Measurements from ENCODE around the gene ALK. TPM values are rescaled to one million over a fixed set of nuclear protein-coding genes. Genes with fewer than 3 reads are reported as not detected.

Gene ALK
- total and polyA plus RNA-seq, 2 donors (not counting 1 experiment from before 2014, with no cell fraction given) = under 0.01 to 0.02 TPM

DNA sequence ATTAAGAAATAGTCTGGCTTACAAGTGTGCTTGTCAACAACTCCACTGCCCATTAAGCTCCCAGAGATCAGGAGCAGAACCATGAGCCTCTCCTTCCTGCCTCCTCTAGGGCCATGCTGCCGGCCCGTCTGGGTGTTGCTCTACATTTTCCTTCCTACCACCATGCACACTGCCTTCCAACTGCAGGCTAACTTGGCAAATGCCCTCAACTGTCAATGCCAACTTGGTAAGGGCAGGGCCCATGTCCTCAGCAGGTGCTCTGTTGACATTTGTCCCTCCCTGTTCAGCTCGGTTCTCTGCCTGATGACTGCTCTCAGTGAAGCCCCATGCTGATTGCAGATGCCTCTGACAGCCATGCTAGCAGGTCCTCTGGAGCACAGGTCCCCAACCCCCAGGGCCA, 345.2 kb downstream of the ALK start:
- H3K4me2 ChIP-seq (ENCODE audit: extremely low read depth, insufficient read depth, low read length) = no peak overlapping the region
- H3K79me2 ChIP-seq (ENCODE audit: control insufficient read depth, insufficient read depth, low read length) = no peaks in the 10 kb centered on the region
- no peaks in the 10 kb centered on the region for H3K9me3 ChIP-seq (ENCODE audit: control insufficient read depth, insufficient read depth, low read depth, low read length)
- no peaks in the 10 kb centered on the region for H3K36me3 ChIP-seq (ENCODE audit: control insufficient read depth, insufficient read depth, low read length)
- no peak overlapping the region for H2AFZ ChIP-seq (ENCODE audit: low read length)
- no peak for DNase-seq (ENCODE audit: low read depth in 2 of 2)
- H3K4me1 ChIP-seq (ENCODE audit: control insufficient read depth, extremely low read depth, insufficient read depth, low read length) = no peaks in the 10 kb centered on the region
- no peaks in the 10 kb centered on the region for H4K20me1 ChIP-seq (ENCODE audit: control insufficient read depth, extremely low read depth, insufficient read depth, low read length)
- H3K9ac ChIP-seq (ENCODE audit: insufficient read depth, low read length) = no peak overlapping the region
- H3K4me3 ChIP-seq (replicated peaks in 1 of 4; ENCODE audit: control extremely low read depth in 1 of 4, insufficient read depth in 1 of 4, low read depth in 3 of 4, low read length in 4 of 4) = no peak overlapping the region
- H3K27ac ChIP-seq (ENCODE audit: insufficient read depth, low read length) = no peak overlapping the region
- TF ChIP-seq, protein P1, sequence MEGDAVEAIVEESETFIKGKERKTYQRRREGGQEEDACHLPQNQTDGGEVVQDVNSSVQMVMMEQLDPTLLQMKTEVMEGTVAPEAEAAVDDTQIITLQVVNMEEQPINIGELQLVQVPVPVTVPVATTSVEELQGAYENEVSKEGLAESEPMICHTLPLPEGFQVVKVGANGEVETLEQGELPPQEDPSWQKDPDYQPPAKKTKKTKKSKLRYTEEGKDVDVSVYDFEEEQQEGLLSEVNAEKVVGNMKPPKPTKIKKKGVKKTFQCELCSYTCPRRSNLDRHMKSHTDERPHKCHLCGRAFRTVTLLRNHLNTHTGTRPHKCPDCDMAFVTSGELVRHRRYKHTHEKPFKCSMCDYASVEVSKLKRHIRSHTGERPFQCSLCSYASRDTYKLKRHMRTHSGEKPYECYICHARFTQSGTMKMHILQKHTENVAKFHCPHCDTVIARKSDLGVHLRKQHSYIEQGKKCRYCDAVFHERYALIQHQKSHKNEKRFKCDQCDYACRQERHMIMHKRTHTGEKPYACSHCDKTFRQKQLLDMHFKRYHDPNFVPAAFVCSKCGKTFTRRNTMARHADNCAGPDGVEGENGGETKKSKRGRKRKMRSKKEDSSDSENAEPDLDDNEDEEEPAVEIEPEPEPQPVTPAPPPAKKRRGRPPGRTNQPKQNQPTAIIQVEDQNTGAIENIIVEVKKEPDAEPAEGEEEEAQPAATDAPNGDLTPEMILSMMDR (conservative IDR thresholded peaks at IDR 0.05 in 1 of 2, IDR thresholded peaks at IDR 0.05 in 1 of 2; ENCODE audit: low read depth in 1 of 2, low read length in 2 of 2) = no peak
- TF ChIP-seq EZH2 (IDR thresholded peaks at IDR 0.05; ENCODE audit: low read length, missing control alignments) = no peak
- H3K27me3 ChIP-seq (ENCODE audit: control insufficient read depth, insufficient read depth, low read length) = no peaks in the 10 kb centered on the region

- no peak overlapping the region for H2AFZ ChIP-seq (ENCODE audit: low read length)
- no peaks in the 10 kb centered on the region for H3K27me3 ChIP-seq (ENCODE audit: control insufficient read depth, insufficient read depth, low read length)
- no peaks in the 10 kb centered on the region for H4K20me1 ChIP-seq (ENCODE audit: control insufficient read depth, extremely low read depth, insufficient read depth, low read length)
- no peaks in the 10 kb centered on the region for H3K4me1 ChIP-seq (ENCODE audit: control insufficient read depth, extremely low read depth, insufficient read depth, low read length)
- TF ChIP-seq, protein P1 (conservative IDR thresholded peaks at IDR 0.05 in 1 of 2, IDR thresholded peaks at IDR 0.05 in 1 of 2; ENCODE audit: low read depth in 1 of 2, low read length in 2 of 2) = no peak
- no peak for TF ChIP-seq EZH2 (IDR thresholded peaks at IDR 0.05; ENCODE audit: low read length, missing control alignments)
- no peaks in the 10 kb centered on the region for H3K36me3 ChIP-seq (ENCODE audit: control insufficient read depth, insufficient read depth, low read length)
- no peak for DNase-seq (ENCODE audit: low read depth in 2 of 2)
- no peak overlapping the region for H3K27ac ChIP-seq (ENCODE audit: insufficient read depth, low read length)
- H3K9me3 ChIP-seq (ENCODE audit: control insufficient read depth, insufficient read depth, low read depth, low read length) = no peaks in the 10 kb centered on the region
- no peak overlapping the region for H3K9ac ChIP-seq (ENCODE audit: insufficient read depth, low read length)
- H3K79me2 ChIP-seq (ENCODE audit: control insufficient read depth, insufficient read depth, low read length) = no peaks in the 10 kb centered on the region
- H3K4me3 ChIP-seq (replicated peaks in 1 of 4; ENCODE audit: control extremely low read depth in 1 of 4, insufficient read depth in 1 of 4, low read depth in 3 of 4, low read length in 4 of 4) = no peak overlapping the region
- no peak overlapping the region for H3K4me2 ChIP-seq (ENCODE audit: extremely low read depth, insufficient read depth, low read length)
Observed at GRCh38 chr2:29575370-29575890, 346.0 kb downstream of the ALK start.

GRCh38 chr2:29573612-29574011, 347.8 kb downstream of the ALK start:
- DNase-seq (ENCODE audit: low read depth in 2 of 2) = no peak
- no peaks in the 10 kb centered on the region for H3K36me3 ChIP-seq (ENCODE audit: control insufficient read depth, insufficient read depth, low read length)
- no peaks in the 10 kb centered on the region for H3K27me3 ChIP-seq (ENCODE audit: control insufficient read depth, insufficient read depth, low read length)
- H4K20me1 ChIP-seq (ENCODE audit: control insufficient read depth, extremely low read depth, insufficient read depth, low read length) = no peaks in the 10 kb centered on the region
- no peak overlapping the region for H3K4me3 ChIP-seq (replicated peaks in 1 of 4; ENCODE audit: control extremely low read depth in 1 of 4, insufficient read depth in 1 of 4, low read depth in 3 of 4, low read length in 4 of 4)
- no peaks in the 10 kb centered on the region for H3K4me1 ChIP-seq (ENCODE audit: control insufficient read depth, extremely low read depth, insufficient read depth, low read length)
- H3K9ac ChIP-seq (ENCODE audit: insufficient read depth, low read length) = no peak overlapping the region
- no peaks in the 10 kb centered on the region for H3K9me3 ChIP-seq (ENCODE audit: control insufficient read depth, insufficient read depth, low read depth, low read length)
- H2AFZ ChIP-seq (ENCODE audit: low read length) = no peak overlapping the region
- no peak overlapping the region for H3K4me2 ChIP-seq (ENCODE audit: extremely low read depth, insufficient read depth, low read length)
- H3K79me2 ChIP-seq (ENCODE audit: control insufficient read depth, insufficient read depth, low read length) = no peaks in the 10 kb centered on the region
- H3K27ac ChIP-seq (ENCODE audit: insufficient read depth, low read length) = no peak overlapping the region
- TF ChIP-seq, protein P1 (conservative IDR thresholded peaks at IDR 0.05 in 1 of 2, IDR thresholded peaks at IDR 0.05 in 1 of 2; ENCODE audit: low read depth in 1 of 2, low read length in 2 of 2) = no peak
- TF ChIP-seq EZH2 (IDR thresholded peaks at IDR 0.05; ENCODE audit: low read length, missing control alignments) = no peak
